Tibial nerve (tissue), 4 donors: ENCODE data around the gene ZNF569. TPM values are rescaled to one million over a fixed set of nuclear protein-coding genes. Genes with fewer than 3 reads are reported as not detected.

Source experiments
- DNase-seq, 2 donors: peaks; one replicate each; pipeline ENCODE4 v3.0.0-alpha.2; 2019; ENCODE audit warnings: low spot score in 2 of 2
- H3K27ac ChIP-seq, 4 donors: fragments of 200-600 bp; sonication (generic) in 3 of 4; one replicate each; pipeline ENCODE4 v1.5.1; 2017 to 2019; ENCODE audit warnings: mild to moderate bottlenecking in 1 of 4
- H3K27me3 ChIP-seq, 2 donors: fragments of 200-600 bp; sonication (generic) in 1 of 2; one replicate each; pipeline versions ENCODE4 v1.5.1 to v1.6.0; 2017 to 2019
- H3K36me3 ChIP-seq, 3 donors: fragments of 200-600 bp; sonication (generic); one replicate each; pipeline ENCODE4 v1.5.1; 2018 to 2019
- H3K4me1 ChIP-seq, 4 donors: fragments of 200-600 bp; sonication (generic) in 3 of 4; one replicate each; pipeline ENCODE4 v1.5.1; 2017 to 2019
- H3K4me3 ChIP-seq, 4 donors: fragments of 200-600 bp; sonication (generic) in 3 of 4; one replicate each; pipeline ENCODE4 v1.5.1; 2017 to 2019; ENCODE audit warnings: mild to moderate bottlenecking in 1 of 4, moderate library complexity in 1 of 4
- H3K9me3 ChIP-seq, 4 donors: fragments of 200-600 bp; sonication (generic) in 3 of 4; one replicate each; pipeline ENCODE4 v1.5.1; 2017 to 2019
- CTCF ChIP-seq, 5 experiments: fragments of 200-600 bp in 3 of 5; fragments of 450-650 bp in 2 of 5; sonication (generic) in 3 of 5; IDR thresholded peaks; one replicate each; pipeline ENCODE4 v1.5.1; 2016 to 2019; ENCODE audit warnings: antibody characterized with exemption in 5 of 5, mild to moderate bottlenecking in 3 of 5, moderate library complexity in 2 of 5
- EP300 ChIP-seq, 2 donors: sonication (generic); formaldehyde crosslinking; IDR thresholded peaks; one replicate each; pipeline ENCODE4 v1.6.1; 2017; ENCODE audit warnings: antibody characterized with exemption in 2 of 2, mild to moderate bottlenecking in 1 of 2
- POLR2A ChIP-seq, 2 donors: fragments of 450-650 bp; IDR thresholded peaks; one replicate each; pipeline ENCODE4 v1.6.1; 2017; ENCODE audit warnings: antibody characterized with exemption in 2 of 2, mild to moderate bottlenecking in 2 of 2, moderate library complexity in 2 of 2
- WGBS, 2 donors: methylation state at CpG; one replicate each; pipeline ENCODE4 v1.1.5; 2018; 5-methylcytosine and 5-hydroxymethylcytosine counted together
- total RNA-seq, 4 donors: library from RNA; depleted of rRNA; stranded (reverse); fragments of >200 nt; gene quantifications; one replicate each; pipeline ENCODE4 v1.1.0, GENCODE V29; 2016

Gene ZNF569
- total RNA-seq: 1 to 10 TPM; 4.3 to 9.4 (median 7.3) TPM

GRCh38 chr19:37466798-37467607, at the start of gene ZNF569:
ZNF569 (minus strand) TSS chr19:37467444; CDS start chr19:37444921, 22,523 bp downstream.
- Histone ChIP-seq H3K27ac (peak within 1 kb of the TSS; percentile 72 to 94 (median 90)), H3K36me3 (peaks cover 0 to 46% (median 12%) of the 10 kb centered on the region in 3 donors), H3K27me3 (no peaks in the 10 kb centered on the region), H3K9me3 (peaks cover 0 to 28% (median 8%) of the 10 kb centered on the region in 4 donors), H3K4me3 (peak within 1 kb of the TSS; percentile 78 to 95 (median 90)), H3K4me1 (peaks cover 0 to 35% (median 14%) of the 10 kb centered on the region in 4 donors)
- WGBS, 2 donors: 0 to 1% methylated on average over 23 to 61 of the region's 62 CpGs
- peak; percentile 72 to 88 for DNase-seq
- TF ChIP-seq CTCF (IDR thresholded peaks at IDR 0.05) (no peak), POLR2A (IDR thresholded peaks at IDR 0.05) (peak in 1 of 2 donors; percentile 39), EP300 (IDR thresholded peaks at IDR 0.05) (peak in 1 of 2 donors; percentile 91)

GRCh38 chr19:37513397-37513796, 46.2 kb upstream of the ZNF569 start:
- no peak for DNase-seq
- WGBS, 2 donors: 73 to 75% methylated on average over 2 of the region's 2 CpGs
- peaks cover 0 to 58% (median 11%) of the 10 kb centered on the region in 4 donors for H3K9me3 ChIP-seq
- no peak overlapping the region for H3K27ac ChIP-seq
- H3K4me3 ChIP-seq: no peak overlapping the region
- no peaks in the 10 kb centered on the region for H3K4me1 ChIP-seq
- no peak for TF ChIP-seq EP300 (IDR thresholded peaks at IDR 0.05)
- TF ChIP-seq CTCF (IDR thresholded peaks at IDR 0.05): no peak
- no peaks in the 10 kb centered on the region for H3K27me3 ChIP-seq
- H3K36me3 ChIP-seq: peaks cover 3 to 92% (median 5%) of the 10 kb centered on the region in 3 donors

GRCh38 chr19:37511821-37512220, 44.6 kb upstream of the ZNF569 start:
- Histone ChIP-seq H3K27me3 (no peaks in the 10 kb centered on the region), H3K36me3 (peaks cover 3 to 76% (median 5%) of the 10 kb centered on the region in 3 donors), H3K27ac (no peak overlapping the region), H3K9me3 (peaks cover 0 to 43% (median 9%) of the 10 kb centered on the region in 4 donors), H3K4me1 (no peaks in the 10 kb centered on the region), H3K4me3 (no peak overlapping the region)
- DNase-seq: no peak
- TF ChIP-seq CTCF (IDR thresholded peaks at IDR 0.05) (no peak), POLR2A (IDR thresholded peaks at IDR 0.05) (no peak), EP300 (IDR thresholded peaks at IDR 0.05) (no peak)
- WGBS, 2 donors: 92 to 93% methylated on average over 3 of the region's 3 CpGs

GRCh38 chr19:37511186-37511585, 43.9 kb upstream of the ZNF569 start:
- Histone ChIP-seq H3K9me3 (peaks cover 0 to 39% (median 8%) of the 10 kb centered on the region in 4 donors), H3K4me3 (no peak overlapping the region), H3K36me3 (peaks cover 3 to 70% (median 5%) of the 10 kb centered on the region in 3 donors), H3K4me1 (peaks cover 0 to under 1% (median 0%) of the 10 kb centered on the region in 4 donors), H3K27ac (no peak overlapping the region), H3K27me3 (no peaks in the 10 kb centered on the region)
- 92 to 97% methylated on average over 3 of the region's 3 CpGs for WGBS, 2 donors
- no peak for DNase-seq
- TF ChIP-seq CTCF (IDR thresholded peaks at IDR 0.05): no peak
- no peak for TF ChIP-seq EP300 (IDR thresholded peaks at IDR 0.05)
- no peak for TF ChIP-seq POLR2A (IDR thresholded peaks at IDR 0.05)

GRCh38 chr19:37507167-37507464, 39.9 kb upstream of the ZNF569 start:
- Histone ChIP-seq H3K4me3 (peak overlapping the region; percentile 49 to 73 (median 57)), H3K36me3 (peaks cover 0 to 29% (median 0%) of the 10 kb centered on the region in 3 donors), H3K27me3 (no peaks in the 10 kb centered on the region), H3K4me1 (peaks cover 0 to 10% (median 3%) of the 10 kb centered on the region in 4 donors), H3K9me3 (peaks cover 0 to 9% (median 2%) of the 10 kb centered on the region in 4 donors), H3K27ac (peak overlapping the region; percentile 56 to 92 (median 88))
- no peak for TF ChIP-seq EP300 (IDR thresholded peaks at IDR 0.05)
- no peak for TF ChIP-seq POLR2A (IDR thresholded peaks at IDR 0.05)
- TF ChIP-seq CTCF (IDR thresholded peaks at IDR 0.05): no peak
- no peak for DNase-seq
- 5 to 6% methylated on average over 9 of the region's 9 CpGs for WGBS, 2 donors
